Measurements from ENCODE around the gene SORBS2.
"Not testable (repeated sequence)": the region's sequence is repeated elsewhere in the genome, so short reads cannot be mapped to it uniquely, and the experiment has no call there.

The SORBS2 gene

GRCh38 chr4:185560316-185560715 lies 251.7 kb downstream of the SORBS2 start:
- no peak overlapping the region for H3K4me3 ChIP-seq (ENCODE audit: low read depth, low read length)
- no peak for TF ChIP-seq CTCF (IDR thresholded peaks at IDR 0.05; ENCODE audit: borderline replicate concordance, insufficient read depth, low read depth, low read length)

GRCh38 chr4:185559915-185560281 lies 252.1 kb downstream of the SORBS2 start:
- TF ChIP-seq CTCF (IDR thresholded peaks at IDR 0.05; ENCODE audit: borderline replicate concordance, insufficient read depth, low read depth, low read length): no peak

GRCh38 chr4:185559251-185559914 lies 252.6 kb downstream of the SORBS2 start:
- not testable (repeated sequence) for H3K4me3 ChIP-seq (ENCODE audit: low read depth, low read length)

More at GRCh38 chr4:185559915-185560281, 252.1 kb downstream of the SORBS2 start:
- H3K4me3 ChIP-seq (ENCODE audit: low read depth, low read length): no peak overlapping the region

GRCh38 chr4:185554365-185555126 lies 257.4 kb downstream of the SORBS2 start:
- TF ChIP-seq CTCF (IDR thresholded peaks at IDR 0.05; ENCODE audit: borderline replicate concordance, insufficient read depth, low read depth, low read length): no peak
- no peak overlapping the region for H3K4me3 ChIP-seq (ENCODE audit: low read depth, low read length)

- TF ChIP-seq CTCF (IDR thresholded peaks at IDR 0.05; ENCODE audit: borderline replicate concordance, insufficient read depth, low read depth, low read length): no peak
- H3K4me3 ChIP-seq (ENCODE audit: low read depth, low read length): no peak overlapping the region
Observed at GRCh38 chr4:185552254-185552653, 259.7 kb downstream of the SORBS2 start.

- no peak overlapping the region for H3K4me3 ChIP-seq (ENCODE audit: low read depth, low read length)
- no peak for TF ChIP-seq CTCF (IDR thresholded peaks at IDR 0.05; ENCODE audit: borderline replicate concordance, insufficient read depth, low read depth, low read length)
Observed at GRCh38 chr4:185550933-185551332, 261.1 kb downstream of the SORBS2 start.

- TF ChIP-seq CTCF (IDR thresholded peaks at IDR 0.05; ENCODE audit: borderline replicate concordance, insufficient read depth, low read depth, low read length): no peak
- no peak overlapping the region for H3K4me3 ChIP-seq (ENCODE audit: low read depth, low read length)
Observed at GRCh38 chr4:185549095-185549639, 262.8 kb downstream of the SORBS2 start.
